Epithelial cell of esophagus (primary cell): ENCODE results near the gene PAX6.

Experiments used
- DNase-seq: peaks from one replicate; pipeline ENCODE4 v3.0.0; 2010; ENCODE audit warnings: low read depth
- H3K4me3 ChIP-seq: 2 replicates; pipeline ENCODE4 v1.5.1; 2011; ENCODE audit warnings: mild to moderate bottlenecking, low read length, control low read depth
- CTCF ChIP-seq: IDR thresholded peaks from 2 replicates; pipeline ENCODE4 v1.5.1; 2011; ENCODE audit warnings: low read depth, mild to moderate bottlenecking, low read length, control low read depth, inconsistent platforms; ENCODE audit not compliant: insufficient read depth; ENCODE audit errors: missing control alignments

The PAX6 gene

GRCh38 chr11:31814176-31814868 lies 3.2 kb upstream of the PAX6 start:
- H3K4me3 ChIP-seq: no peak overlapping the region
- TF ChIP-seq CTCF: no peak
- no peak for DNase-seq

- no peak for TF ChIP-seq CTCF
- peak; percentile 27 for DNase-seq
Measured at GRCh38 chr11:31813391-31814175, 2.5 kb upstream of the PAX6 start.

GRCh38 chr11:31812383-31813381 lies 1.6 kb upstream of the PAX6 start:
- no peak for TF ChIP-seq CTCF
- DNase-seq: no peak

More at GRCh38 chr11:31813391-31814175, 2.5 kb upstream of the PAX6 start:
- H3K4me3 ChIP-seq: no peak overlapping the region

GRCh38 chr11:31809857-31810778 lies 1.0 kb downstream of the PAX6 start:
- DNase-seq: peak; percentile 49
- no peak for TF ChIP-seq CTCF
- peak overlapping the region; percentile 4 for H3K4me3 ChIP-seq

More at GRCh38 chr11:31812383-31813381, 1.6 kb upstream of the PAX6 start:
- H3K4me3 ChIP-seq: peak overlapping the region; percentile 2

GRCh38 chr11:31809541-31809856 lies 1.6 kb downstream of the PAX6 start:
- H3K4me3 ChIP-seq: no peak overlapping the region
- no peak for TF ChIP-seq CTCF
- DNase-seq: no peak
